Measurements from ENCODE around the gene EFHD1. TPM values are rescaled to one million over a fixed set of nuclear protein-coding genes. Genes with fewer than 3 reads are reported as not detected.

Gene EFHD1
- total and polyA plus RNA-seq, 2 experiments from 2014 or later, result 3.4 to 6.4 TPM

DNA sequence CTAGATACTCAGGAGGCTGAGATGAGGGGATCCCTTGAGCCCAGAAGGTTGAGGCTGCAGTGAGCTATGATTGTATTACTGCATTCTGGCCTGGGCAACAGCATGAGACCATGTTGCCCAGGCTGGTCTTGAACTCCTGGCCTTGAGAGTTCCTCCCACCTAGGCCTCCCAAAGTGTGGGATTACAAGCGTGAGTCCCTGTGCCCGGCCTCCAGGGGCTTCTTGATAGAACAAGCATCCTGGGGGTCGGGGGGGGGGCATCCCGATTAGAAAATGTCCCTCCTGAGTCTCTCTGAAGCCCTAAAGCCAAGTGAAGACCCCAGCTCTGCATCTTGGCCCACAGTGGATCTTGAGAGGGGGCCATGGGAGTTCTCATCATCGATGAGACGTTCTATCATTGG, 22.3 kb upstream of the EFHD1 start:
- peaks cover 6% of the 10 kb centered on the region for H3K27me3 Mint-ChIP-seq (ENCODE audit: insufficient read depth, low read depth, poor library complexity)

DNA sequence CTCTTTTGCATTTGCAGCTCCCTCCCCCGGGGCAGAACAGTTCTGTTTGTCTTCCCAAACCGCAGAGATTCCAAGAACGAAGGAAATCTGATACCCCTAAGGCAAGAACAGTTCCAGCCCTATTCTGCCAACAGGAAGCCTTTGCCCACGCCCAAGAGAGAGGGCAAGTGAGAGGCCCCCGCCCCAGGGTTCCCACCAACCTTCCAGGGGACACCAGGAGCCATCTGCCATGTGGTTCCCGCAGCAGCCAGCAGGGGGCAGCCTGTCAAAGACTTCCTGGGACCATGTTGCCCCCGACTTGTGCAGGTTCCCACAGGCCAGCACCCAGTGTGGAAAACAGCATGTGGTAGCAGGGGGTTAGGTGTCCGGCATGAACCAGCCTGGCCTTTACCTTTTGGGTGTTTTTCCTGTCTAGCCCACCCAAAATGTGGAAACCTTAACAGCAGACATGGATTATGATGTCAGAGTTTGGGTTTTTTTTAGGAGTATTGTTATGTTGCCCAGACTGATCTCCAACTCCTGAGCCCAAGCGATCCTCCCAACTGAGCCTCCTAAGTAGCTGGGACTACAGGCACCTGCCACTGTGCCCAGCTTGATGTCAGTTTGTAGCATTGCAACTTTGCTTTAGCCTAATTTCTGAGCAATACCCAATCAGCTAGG, 21.7 kb upstream of the EFHD1 start:
- Histone ChIP-seq H3K9me2 (ENCODE audit: insufficient read depth) (no peaks in the 10 kb centered on the region), H2AFZ (no peak overlapping the region), H3F3A (replicated peaks; ENCODE audit: low read depth) (0 out of 2 replicates have a peak, but pooled peaks cover 5% of the 10 kb centered on the region), H3K4me3 (no peak overlapping the region), H3K36me3 (ENCODE audit: insufficient read depth) (no peaks in the 10 kb centered on the region), H3K4me2 (no peak overlapping the region), H4K20me1 (replicated peaks; ENCODE audit: insufficient read depth) (no peaks in the 10 kb centered on the region; the same call in 1 of the 2 replicates), H3K79me2 (replicated peaks; ENCODE audit: insufficient read depth) (no peaks in the 10 kb centered on the region), H3K4me1 (ENCODE audit: insufficient read depth) (no peaks in the 10 kb centered on the region), H3K27ac (ENCODE audit: low read depth) (no peak overlapping the region), H3K27me3 (ENCODE audit: insufficient read depth) (no peaks in the 10 kb centered on the region)
- DNase-seq (ENCODE audit: low spot score) (peak; percentile 80), ATAC-seq (peak; percentile 87)
- TF ChIP-seq, protein P1, sequence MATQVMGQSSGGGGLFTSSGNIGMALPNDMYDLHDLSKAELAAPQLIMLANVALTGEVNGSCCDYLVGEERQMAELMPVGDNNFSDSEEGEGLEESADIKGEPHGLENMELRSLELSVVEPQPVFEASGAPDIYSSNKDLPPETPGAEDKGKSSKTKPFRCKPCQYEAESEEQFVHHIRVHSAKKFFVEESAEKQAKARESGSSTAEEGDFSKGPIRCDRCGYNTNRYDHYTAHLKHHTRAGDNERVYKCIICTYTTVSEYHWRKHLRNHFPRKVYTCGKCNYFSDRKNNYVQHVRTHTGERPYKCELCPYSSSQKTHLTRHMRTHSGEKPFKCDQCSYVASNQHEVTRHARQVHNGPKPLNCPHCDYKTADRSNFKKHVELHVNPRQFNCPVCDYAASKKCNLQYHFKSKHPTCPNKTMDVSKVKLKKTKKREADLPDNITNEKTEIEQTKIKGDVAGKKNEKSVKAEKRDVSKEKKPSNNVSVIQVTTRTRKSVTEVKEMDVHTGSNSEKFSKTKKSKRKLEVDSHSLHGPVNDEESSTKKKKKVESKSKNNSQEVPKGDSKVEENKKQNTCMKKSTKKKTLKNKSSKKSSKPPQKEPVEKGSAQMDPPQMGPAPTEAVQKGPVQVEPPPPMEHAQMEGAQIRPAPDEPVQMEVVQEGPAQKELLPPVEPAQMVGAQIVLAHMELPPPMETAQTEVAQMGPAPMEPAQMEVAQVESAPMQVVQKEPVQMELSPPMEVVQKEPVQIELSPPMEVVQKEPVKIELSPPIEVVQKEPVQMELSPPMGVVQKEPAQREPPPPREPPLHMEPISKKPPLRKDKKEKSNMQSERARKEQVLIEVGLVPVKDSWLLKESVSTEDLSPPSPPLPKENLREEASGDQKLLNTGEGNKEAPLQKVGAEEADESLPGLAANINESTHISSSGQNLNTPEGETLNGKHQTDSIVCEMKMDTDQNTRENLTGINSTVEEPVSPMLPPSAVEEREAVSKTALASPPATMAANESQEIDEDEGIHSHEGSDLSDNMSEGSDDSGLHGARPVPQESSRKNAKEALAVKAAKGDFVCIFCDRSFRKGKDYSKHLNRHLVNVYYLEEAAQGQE (IDR thresholded peaks at IDR 0.05; ENCODE audit: unreplicated experiment), result no peak
- peak; percentile 90 to 94 for TF ChIP-seq CTCF (conservative IDR thresholded peaks at IDR 0.05; ENCODE audit: low read depth in 2 of 2)
- H3K27ac Mint-ChIP-seq, result no peak overlapping the region
- no peaks in the 10 kb centered on the region for H3K36me3 Mint-ChIP-seq (ENCODE audit: low read depth)
- H3K4me3 Mint-ChIP-seq, result no peak overlapping the region
- no peaks in the 10 kb centered on the region; the same call in 2 of the 3 replicates for H3K9me3 Mint-ChIP-seq
- no peaks in the 10 kb centered on the region for H3K4me1 Mint-ChIP-seq
- H3K27me3 Mint-ChIP-seq (ENCODE audit: insufficient read depth, low read depth, poor library complexity), result peaks cover 7% of the 10 kb centered on the region

More for the DNA sequence above, 22.3 kb upstream of the EFHD1 start:
- no peak for TF ChIP-seq NANOG (IDR thresholded peaks at IDR 0.05; ENCODE audit: borderline replicate concordance)
- no peak for TF ChIP-seq CTCF (conservative IDR thresholded peaks at IDR 0.05; ENCODE audit: low read depth in 2 of 2)
- Histone ChIP-seq H3K36me3 (ENCODE audit: insufficient read depth) (no peaks in the 10 kb centered on the region), H3K9me2 (ENCODE audit: insufficient read depth) (no peaks in the 10 kb centered on the region), H2AFZ (no peak overlapping the region), H3K27me3 (ENCODE audit: insufficient read depth) (no peaks in the 10 kb centered on the region), H3K79me2 (replicated peaks; ENCODE audit: insufficient read depth) (no peaks in the 10 kb centered on the region), H3K27ac (ENCODE audit: low read depth) (no peak overlapping the region), H3K4me3 (no peak overlapping the region), H3F3A (replicated peaks; ENCODE audit: low read depth) (0 out of 2 replicates have a peak, but pooled peaks cover 5% of the 10 kb centered on the region), H4K20me1 (replicated peaks; ENCODE audit: insufficient read depth) (no peaks in the 10 kb centered on the region; the same call in 1 of the 2 replicates), H3K4me1 (ENCODE audit: insufficient read depth) (no peaks in the 10 kb centered on the region), H3K4me2 (no peak overlapping the region)
- no peaks in the 10 kb centered on the region for H3K4me1 Mint-ChIP-seq
- H3K27ac Mint-ChIP-seq, result no peak overlapping the region
- H3K9me3 Mint-ChIP-seq, result no peaks in the 10 kb centered on the region; the same call in 2 of the 3 replicates
- H3K4me3 Mint-ChIP-seq, result no peak overlapping the region
- ATAC-seq (no peak), DNase-seq (ENCODE audit: low spot score) (no peak)
- no peaks in the 10 kb centered on the region for H3K36me3 Mint-ChIP-seq (ENCODE audit: low read depth)

All from GM23338 (cell line).